GM19351 (cell line): ENCODE data around the gene ELAVL3.
"Not testable (repeated sequence)": the region's sequence is repeated elsewhere in the genome, so short reads cannot be mapped to it uniquely, and the experiment has no call there.

Source experiments
- ATAC-seq: cut with Tn5 transposase; IDR thresholded peaks from one replicate; pipeline ENCODE4 v1.9.1; 2021; ENCODE audit warnings: mild to moderate bottlenecking, moderate library complexity; ENCODE audit not compliant: unreplicated experiment

ELAVL3 gene

GRCh38 chr19:11410682-11411081 is 70.2 kb downstream of the ELAVL3 start:
- no peak for ATAC-seq

GRCh38 chr19:11408591-11408990 is 72.3 kb downstream of the ELAVL3 start:
- ATAC-seq = no peak

GRCh38 chr19:11406703-11407236 is 74.1 kb downstream of the ELAVL3 start:
- not testable (repeated sequence) for ATAC-seq

- ATAC-seq = no peak
Measured at GRCh38 chr19:11405846-11406643, 74.8 kb downstream of the ELAVL3 start.

- ATAC-seq = no peak
Measured at GRCh38 chr19:11404588-11405222, 76.1 kb downstream of the ELAVL3 start.

- no peak for ATAC-seq
Measured at GRCh38 chr19:11401808-11402543, 78.9 kb downstream of the ELAVL3 start.
